A673 (cell line): Measurements from ENCODE around the gene GGNBP2.

Source experiments
- EZH2 ChIP-seq: fragments of 200-600 bp; sonication (generic); IDR thresholded peaks from 2 replicates; pipeline ENCODE4 v1.6.1; 2017; ENCODE audit warnings: borderline replicate concordance, low read depth, mild to moderate bottlenecking, mixed read lengths, antibody characterized with exemption, low read length; ENCODE audit not compliant: poor library complexity, severe bottlenecking
- TF ChIP-seq, protein P1 (sequence below): fragments of 300-800, 200-600 bp; sonication (generic); conservative IDR thresholded peaks from 2 replicates; pipeline ENCODE4 v1.5.1; 2017; ENCODE audit warnings: low read depth, mild to moderate bottlenecking, antibody characterized with exemption, low read length, moderate library complexity, mixed read lengths

DNA sequence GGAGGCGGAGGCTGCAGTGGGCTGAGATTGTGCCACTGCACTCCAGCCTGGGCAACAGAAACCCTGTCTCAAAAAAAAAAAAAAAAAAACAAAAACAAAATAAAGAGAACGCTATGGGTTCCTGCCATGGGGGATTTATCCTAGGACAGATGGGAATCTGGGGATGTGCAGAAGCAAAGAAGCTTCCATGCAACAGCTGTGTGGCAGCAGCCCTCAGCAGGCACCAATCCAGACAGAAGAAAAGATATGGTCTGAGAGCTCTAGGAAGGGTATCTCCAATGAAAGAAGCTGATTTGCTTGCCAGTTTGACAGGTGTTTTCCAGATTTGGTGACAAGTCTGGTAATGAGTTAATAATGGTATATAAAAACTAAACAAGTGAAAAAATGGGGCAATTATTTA is 21.6 kb upstream of the GGNBP2 start:
- TF ChIP-seq, protein P1, sequence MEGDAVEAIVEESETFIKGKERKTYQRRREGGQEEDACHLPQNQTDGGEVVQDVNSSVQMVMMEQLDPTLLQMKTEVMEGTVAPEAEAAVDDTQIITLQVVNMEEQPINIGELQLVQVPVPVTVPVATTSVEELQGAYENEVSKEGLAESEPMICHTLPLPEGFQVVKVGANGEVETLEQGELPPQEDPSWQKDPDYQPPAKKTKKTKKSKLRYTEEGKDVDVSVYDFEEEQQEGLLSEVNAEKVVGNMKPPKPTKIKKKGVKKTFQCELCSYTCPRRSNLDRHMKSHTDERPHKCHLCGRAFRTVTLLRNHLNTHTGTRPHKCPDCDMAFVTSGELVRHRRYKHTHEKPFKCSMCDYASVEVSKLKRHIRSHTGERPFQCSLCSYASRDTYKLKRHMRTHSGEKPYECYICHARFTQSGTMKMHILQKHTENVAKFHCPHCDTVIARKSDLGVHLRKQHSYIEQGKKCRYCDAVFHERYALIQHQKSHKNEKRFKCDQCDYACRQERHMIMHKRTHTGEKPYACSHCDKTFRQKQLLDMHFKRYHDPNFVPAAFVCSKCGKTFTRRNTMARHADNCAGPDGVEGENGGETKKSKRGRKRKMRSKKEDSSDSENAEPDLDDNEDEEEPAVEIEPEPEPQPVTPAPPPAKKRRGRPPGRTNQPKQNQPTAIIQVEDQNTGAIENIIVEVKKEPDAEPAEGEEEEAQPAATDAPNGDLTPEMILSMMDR = no peak
- no peak for TF ChIP-seq EZH2
